ENCODE results near the gene RPS5. TPM values are rescaled to one million over a fixed set of nuclear protein-coding genes. Genes with fewer than 3 reads are reported as not detected.

Gene RPS5
- total and polyA plus RNA-seq, 3 donors from 2014 or later, result 437 to 1,004 (median 746) TPM

DNA sequence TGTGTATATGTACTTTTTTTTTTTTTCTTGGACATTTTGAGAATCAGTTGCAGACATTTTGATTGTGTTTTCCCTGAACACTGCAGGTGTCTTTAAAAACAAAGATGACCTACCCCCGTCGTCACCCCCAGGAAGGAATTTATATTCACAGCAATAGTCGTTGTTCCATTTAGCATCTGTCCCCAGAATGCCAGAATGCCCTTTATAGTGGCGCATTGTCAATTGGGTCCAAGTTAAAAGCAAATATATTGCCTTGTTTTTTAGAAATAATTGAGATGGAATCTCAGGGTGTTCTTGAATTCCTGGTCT lies 6.6 kb downstream of the RPS5 start:
- Histone ChIP-seq H3K36me3 (ENCODE audit: low read depth, missing control alignments) (no peaks in the 10 kb centered on the region), H3K4me3 (no peak overlapping the region), H3K27me3 (no peaks in the 10 kb centered on the region), H3K27ac (no peak overlapping the region), H3K9me3 (no peaks in the 10 kb centered on the region), H3K4me1 (peaks cover 5% of the 10 kb centered on the region)
- WGBS, 2 donors, result 82 to 90% methylated on average over 4 of the region's 4 CpGs
- no peak for DNase-seq
- intact Hi-C loops (cut with DNase I; ENCODE audit: low total_unique reads), result no loop called here
- no peak for TF ChIP-seq POLR2A (IDR thresholded peaks at IDR 0.05)
- TF ChIP-seq, protein P1, sequence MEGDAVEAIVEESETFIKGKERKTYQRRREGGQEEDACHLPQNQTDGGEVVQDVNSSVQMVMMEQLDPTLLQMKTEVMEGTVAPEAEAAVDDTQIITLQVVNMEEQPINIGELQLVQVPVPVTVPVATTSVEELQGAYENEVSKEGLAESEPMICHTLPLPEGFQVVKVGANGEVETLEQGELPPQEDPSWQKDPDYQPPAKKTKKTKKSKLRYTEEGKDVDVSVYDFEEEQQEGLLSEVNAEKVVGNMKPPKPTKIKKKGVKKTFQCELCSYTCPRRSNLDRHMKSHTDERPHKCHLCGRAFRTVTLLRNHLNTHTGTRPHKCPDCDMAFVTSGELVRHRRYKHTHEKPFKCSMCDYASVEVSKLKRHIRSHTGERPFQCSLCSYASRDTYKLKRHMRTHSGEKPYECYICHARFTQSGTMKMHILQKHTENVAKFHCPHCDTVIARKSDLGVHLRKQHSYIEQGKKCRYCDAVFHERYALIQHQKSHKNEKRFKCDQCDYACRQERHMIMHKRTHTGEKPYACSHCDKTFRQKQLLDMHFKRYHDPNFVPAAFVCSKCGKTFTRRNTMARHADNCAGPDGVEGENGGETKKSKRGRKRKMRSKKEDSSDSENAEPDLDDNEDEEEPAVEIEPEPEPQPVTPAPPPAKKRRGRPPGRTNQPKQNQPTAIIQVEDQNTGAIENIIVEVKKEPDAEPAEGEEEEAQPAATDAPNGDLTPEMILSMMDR (IDR thresholded peaks at IDR 0.05), result no peak

DNA sequence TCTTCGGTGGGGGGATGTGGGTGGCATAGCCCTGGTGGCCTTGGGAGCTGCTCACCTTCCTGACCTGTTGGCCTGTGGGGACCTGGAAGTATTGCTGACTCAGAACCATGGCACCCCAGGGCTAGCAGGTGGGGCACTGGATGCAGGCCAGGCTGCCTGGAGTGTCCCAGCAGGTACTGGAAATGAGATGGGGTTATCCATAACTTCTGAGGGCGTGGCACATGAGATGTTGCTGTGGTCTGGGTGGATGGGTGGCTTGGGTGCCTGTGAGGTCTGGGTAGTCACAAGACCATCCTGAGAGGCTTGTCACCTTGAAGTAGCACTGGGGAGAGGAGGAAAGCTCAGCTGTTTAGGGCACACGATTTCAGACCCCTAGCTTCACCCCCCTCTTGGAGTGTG lies 7.8 kb downstream of the RPS5 start:
- H3K4me3 ChIP-seq, result no peak overlapping the region
- no peaks in the 10 kb centered on the region for H3K27me3 ChIP-seq
- no peak for DNase-seq
- H3K9me3 ChIP-seq, result no peaks in the 10 kb centered on the region
- H3K27ac ChIP-seq, result no peak overlapping the region
- intact Hi-C loops (cut with DNase I; ENCODE audit: low total_unique reads), result no loop called here
- WGBS, 2 donors, result 72 to 100% methylated on average over 2 to 3 of the region's 3 CpGs
- TF ChIP-seq, protein P1 (IDR thresholded peaks at IDR 0.05), result no peak
- no peak for TF ChIP-seq POLR2A (IDR thresholded peaks at IDR 0.05)
- peaks cover 5% of the 10 kb centered on the region for H3K4me1 ChIP-seq
- H3K36me3 ChIP-seq (ENCODE audit: low read depth, missing control alignments), result no peaks in the 10 kb centered on the region

DNA sequence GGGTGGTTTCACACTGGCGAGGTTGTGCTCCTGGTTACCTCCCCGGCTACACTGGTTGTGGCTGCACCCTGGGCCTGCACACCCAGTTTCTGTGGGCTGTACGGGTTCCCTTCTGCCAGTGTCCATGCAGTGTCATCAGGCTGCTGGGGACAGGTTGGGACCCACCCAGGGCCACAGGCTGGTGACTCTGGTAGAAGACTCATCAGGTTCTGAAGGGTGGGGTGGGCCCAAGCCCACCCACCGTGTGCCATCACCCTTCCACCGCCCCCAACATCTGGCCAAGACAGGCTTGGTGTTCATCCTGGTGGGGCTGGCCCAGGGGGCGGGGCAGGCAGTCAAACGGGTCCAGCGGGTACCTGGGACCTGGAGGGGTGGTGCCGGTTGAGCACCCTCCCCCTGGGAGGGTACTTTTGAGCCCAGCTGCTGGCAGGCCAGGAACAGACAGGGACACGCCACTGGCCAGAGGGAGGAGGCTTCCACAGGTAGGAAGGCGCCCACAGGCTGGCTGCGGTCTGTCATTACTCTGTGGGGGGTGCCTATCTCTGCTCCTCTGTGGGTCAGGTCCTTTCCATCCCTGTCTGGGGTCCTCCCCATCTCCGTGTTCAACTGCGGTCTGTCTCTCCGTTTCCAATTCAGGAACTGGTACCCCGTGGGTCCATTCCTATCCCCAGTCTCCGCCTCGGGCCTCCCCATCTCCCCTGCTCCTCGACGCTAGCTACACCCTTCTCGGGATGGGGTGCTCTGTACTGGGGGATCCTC lies 8.3 kb downstream of the RPS5 start, which contains the start of gene RNF225:
RNF225 (plus strand) TSS at position 437 of the 759 bp plus-strand sequence. CDS start 434 bp downstream, outside the sequence.
- DNase-seq, result no peak
- 9 to 45% methylated on average over 9 to 21 of the region's 21 CpGs for WGBS, 2 donors
- Histone ChIP-seq H3K9me3 (no peaks in the 10 kb centered on the region), H3K4me1 (peaks cover 6% of the 10 kb centered on the region), H3K4me3 (peak within 1 kb of the TSS; percentile 18 to 34), H3K36me3 (ENCODE audit: low read depth, missing control alignments) (no peaks in the 10 kb centered on the region), H3K27ac (no peak within 1 kb of the TSS), H3K27me3 (no peaks in the 10 kb centered on the region)
- intact Hi-C loops (cut with DNase I; ENCODE audit: low total_unique reads), result no loop called here
- TF ChIP-seq POLR2A (IDR thresholded peaks at IDR 0.05), result no peak
- TF ChIP-seq, protein P1 (IDR thresholded peaks at IDR 0.05), result no peak

DNA sequence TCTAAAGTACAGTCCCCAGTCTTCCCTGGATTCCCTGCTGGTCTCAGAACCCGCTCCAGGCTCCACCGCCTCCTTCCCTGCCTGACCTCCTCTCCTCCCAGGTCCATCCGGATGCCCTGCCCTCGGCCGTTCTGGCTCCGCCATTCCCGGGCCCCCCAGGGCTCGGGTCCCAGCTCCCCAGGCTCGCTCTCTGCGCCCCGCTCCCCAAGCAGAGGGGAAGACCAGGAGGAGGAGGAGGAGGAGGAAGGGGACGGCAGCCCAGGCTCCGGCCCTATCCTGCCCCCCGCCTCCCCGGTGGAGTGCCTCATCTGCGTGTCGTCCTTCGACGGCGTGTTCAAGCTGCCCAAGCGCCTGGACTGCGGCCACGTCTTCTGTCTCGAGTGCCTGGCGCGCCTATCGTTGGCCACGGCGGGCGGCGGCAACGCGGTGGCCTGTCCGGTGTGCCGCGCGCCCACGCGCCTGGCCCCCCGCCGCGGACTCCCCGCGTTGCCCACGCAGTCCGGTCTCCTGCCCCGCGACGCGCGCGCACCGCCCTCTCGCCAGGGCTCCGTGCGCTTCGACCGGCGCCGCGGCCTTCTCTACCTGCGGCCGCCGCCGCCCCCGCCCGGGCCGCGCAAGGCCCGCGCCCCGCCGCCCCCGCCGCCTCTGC lies 9.0 kb downstream of the RPS5 start:
- Histone ChIP-seq H3K27ac (no peak overlapping the region), H3K4me3 (peak overlapping the region; percentile 18 to 34), H3K9me3 (no peaks in the 10 kb centered on the region), H3K27me3 (no peaks in the 10 kb centered on the region), H3K36me3 (ENCODE audit: low read depth, missing control alignments) (no peaks in the 10 kb centered on the region), H3K4me1 (peaks cover 11% of the 10 kb centered on the region)
- DNase-seq, result no peak
- TF ChIP-seq POLR2A (IDR thresholded peaks at IDR 0.05), result no peak
- TF ChIP-seq, protein P1 (IDR thresholded peaks at IDR 0.05), result no peak
- 6 to 9% methylated on average over 6 to 37 of the region's 75 CpGs for WGBS, 2 donors
- intact Hi-C loops (cut with DNase I; ENCODE audit: low total_unique reads), result no loop called here

Data from testis (tissue), 3 donors.